ENCODE data around the gene C20orf96.

C20orf96 gene

DNA sequence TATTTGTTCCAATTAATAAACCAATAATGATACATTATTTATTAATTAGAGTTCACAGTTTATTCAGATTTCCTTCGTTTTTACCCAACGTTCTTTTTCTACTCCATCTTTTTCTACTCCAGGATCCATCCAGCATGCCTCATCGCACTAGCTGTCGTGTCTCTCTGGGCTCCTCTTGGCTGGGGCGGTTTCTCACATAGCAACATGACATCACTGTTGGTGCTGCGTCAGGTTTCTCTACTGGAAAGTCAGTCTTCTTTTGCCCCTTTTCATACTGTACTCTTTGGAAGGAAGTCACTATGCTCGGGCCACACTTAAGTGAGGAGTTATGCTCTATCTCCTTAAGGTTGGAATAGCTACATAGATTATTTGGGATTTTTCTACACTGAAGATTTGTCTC, 21.1 kb upstream of the C20orf96 start:
- Histone ChIP-seq H3K27me3 (ENCODE audit: control insufficient read depth, insufficient read depth, low read length, poor library complexity, severe bottlenecking) (no peaks in the 10 kb centered on the region), H3K36me3 (ENCODE audit: control insufficient read depth, insufficient read depth, low read length) (no peaks in the 10 kb centered on the region), H3K27ac (ENCODE audit: insufficient read depth, low read depth, low read length, poor library complexity, severe bottlenecking) (no peak overlapping the region), H3K9me3 (ENCODE audit: control insufficient read depth, low read length) (no peaks in the 10 kb centered on the region), H3K4me3 (ENCODE audit: insufficient read depth, low read depth, low read length) (no peak overlapping the region), H3K4me1 (ENCODE audit: control insufficient read depth, insufficient read depth, low read length) (peaks cover 14% of the 10 kb centered on the region)
- WGBS, 2 experiments = 90 to 94% methylated on average over 7 of the region's 7 CpGs

DNA sequence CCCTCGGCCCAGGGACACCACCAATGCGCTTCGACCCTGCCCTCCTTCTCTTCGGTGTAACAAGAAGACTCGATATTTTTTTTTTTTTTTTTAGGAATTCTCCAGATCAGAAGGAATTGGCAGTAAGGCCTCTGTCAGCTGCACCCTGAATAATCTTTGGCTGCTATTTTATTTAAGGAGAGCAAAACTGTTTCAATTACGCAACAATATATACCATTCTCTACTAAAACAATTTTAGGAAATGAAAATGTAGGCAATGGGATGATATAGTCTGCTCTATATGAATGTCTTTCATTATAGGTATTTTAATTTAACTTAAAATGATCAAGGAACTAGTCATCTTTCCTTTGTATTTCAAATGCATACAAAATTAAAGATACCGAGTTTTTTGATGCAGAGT, 20.1 kb upstream of the C20orf96 start:
- no peak overlapping the region for H3K27ac ChIP-seq (ENCODE audit: insufficient read depth, low read depth, low read length, poor library complexity, severe bottlenecking)
- H3K4me3 ChIP-seq (ENCODE audit: insufficient read depth, low read depth, low read length) = no peak overlapping the region
- H3K27me3 ChIP-seq (ENCODE audit: control insufficient read depth, insufficient read depth, low read length, poor library complexity, severe bottlenecking) = no peaks in the 10 kb centered on the region

DNA sequence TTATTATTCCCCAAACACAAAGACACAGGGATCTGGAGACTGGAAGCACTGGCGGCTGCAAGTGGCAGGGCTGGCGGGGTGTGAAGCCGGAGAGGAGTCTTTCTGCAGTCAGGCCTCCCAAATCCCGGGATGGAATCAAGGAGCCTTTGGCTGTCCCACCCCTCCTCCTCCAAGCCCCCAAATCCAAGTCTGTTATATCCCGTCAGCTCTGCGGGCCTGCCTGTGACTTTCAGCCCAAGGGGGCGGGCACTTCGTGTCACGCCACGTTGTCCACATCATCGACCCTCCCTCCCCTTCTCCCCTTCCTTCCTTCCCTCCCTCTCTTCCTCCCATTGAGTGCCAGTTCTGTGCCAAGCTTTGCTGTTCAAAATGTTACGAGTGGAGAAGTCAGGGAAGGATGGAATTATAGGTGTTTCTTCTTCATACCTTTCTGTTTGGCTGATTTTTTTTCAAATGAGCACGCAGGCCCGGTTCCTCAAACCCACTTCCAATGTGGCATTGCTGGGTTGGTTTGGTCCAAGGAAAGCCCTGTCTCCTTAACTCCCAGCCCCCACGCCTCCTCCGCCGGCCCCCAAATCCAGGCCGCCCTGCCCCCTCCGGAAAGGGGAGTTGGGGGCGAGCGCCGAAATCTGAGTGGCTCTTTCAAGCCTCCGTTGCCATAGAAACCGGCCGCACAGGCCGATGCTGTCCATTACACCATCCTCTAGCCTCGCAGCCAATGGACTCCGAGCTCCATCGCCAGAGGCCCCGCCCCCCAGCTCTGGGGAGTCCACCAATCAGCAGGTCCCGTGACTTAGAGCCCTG, 19.5 kb upstream of the C20orf96 start:
- Histone ChIP-seq H3K27ac (ENCODE audit: insufficient read depth, low read depth, low read length, poor library complexity, severe bottlenecking) (peak overlapping the region; percentile 99), H3K9me3 (ENCODE audit: control insufficient read depth, low read length) (no peaks in the 10 kb centered on the region), H3K36me3 (ENCODE audit: control insufficient read depth, insufficient read depth, low read length) (no peaks in the 10 kb centered on the region), H3K27me3 (ENCODE audit: control insufficient read depth, insufficient read depth, low read length, poor library complexity, severe bottlenecking) (no peaks in the 10 kb centered on the region), H3K4me3 (ENCODE audit: insufficient read depth, low read depth, low read length) (peak overlapping the region; percentile 44), H3K4me1 (ENCODE audit: control insufficient read depth, insufficient read depth, low read length) (peaks cover 14% of the 10 kb centered on the region)
- WGBS, 2 experiments = 0% methylated on average over 31 of the region's 31 CpGs

More for the DNA sequence above, 20.1 kb upstream of the C20orf96 start:
- Histone ChIP-seq H3K36me3 (ENCODE audit: control insufficient read depth, insufficient read depth, low read length) (no peaks in the 10 kb centered on the region), H3K9me3 (ENCODE audit: control insufficient read depth, low read length) (no peaks in the 10 kb centered on the region), H3K4me1 (ENCODE audit: control insufficient read depth, insufficient read depth, low read length) (peaks cover 14% of the 10 kb centered on the region)
- 0 to 8% methylated on average over 5 to 7 of the region's 7 CpGs for WGBS, 2 experiments

DNA sequence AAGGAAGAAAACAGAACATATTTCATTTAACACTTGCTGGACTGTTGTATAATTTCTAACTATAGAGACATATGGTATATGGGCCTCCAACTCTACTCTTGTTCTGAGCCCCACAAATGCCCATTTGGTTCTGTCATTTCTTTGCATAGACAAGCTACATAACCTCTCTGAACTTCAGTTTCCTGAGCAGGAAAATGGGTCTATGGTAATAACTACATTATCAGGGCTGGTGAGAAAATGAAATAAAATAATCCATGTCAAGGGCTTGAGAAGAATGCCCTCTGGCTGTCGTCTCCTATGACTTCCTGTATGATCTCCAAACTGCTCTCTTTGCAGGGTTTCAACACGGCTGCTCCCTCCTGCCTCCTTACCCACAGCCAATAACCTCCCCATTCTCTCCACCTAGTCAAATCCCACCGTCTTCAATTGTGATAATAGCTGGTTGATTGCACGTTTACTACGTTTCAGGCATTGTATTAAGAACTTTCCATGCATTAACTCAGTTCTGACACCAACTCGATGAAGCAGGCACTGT, 18.8 kb upstream of the C20orf96 start:
- Histone ChIP-seq H3K27me3 (ENCODE audit: control insufficient read depth, insufficient read depth, low read length, poor library complexity, severe bottlenecking) (no peaks in the 10 kb centered on the region), H3K4me1 (ENCODE audit: control insufficient read depth, insufficient read depth, low read length) (peaks cover 14% of the 10 kb centered on the region), H3K36me3 (ENCODE audit: control insufficient read depth, insufficient read depth, low read length) (no peaks in the 10 kb centered on the region), H3K27ac (ENCODE audit: insufficient read depth, low read depth, low read length, poor library complexity, severe bottlenecking) (peak overlapping the region; percentile 99), H3K9me3 (ENCODE audit: control insufficient read depth, low read length) (no peaks in the 10 kb centered on the region), H3K4me3 (ENCODE audit: insufficient read depth, low read depth, low read length) (peak overlapping the region; percentile 44)
- WGBS, 2 experiments = 5% methylated on average over 5 of the region's 6 CpGs

DNA sequence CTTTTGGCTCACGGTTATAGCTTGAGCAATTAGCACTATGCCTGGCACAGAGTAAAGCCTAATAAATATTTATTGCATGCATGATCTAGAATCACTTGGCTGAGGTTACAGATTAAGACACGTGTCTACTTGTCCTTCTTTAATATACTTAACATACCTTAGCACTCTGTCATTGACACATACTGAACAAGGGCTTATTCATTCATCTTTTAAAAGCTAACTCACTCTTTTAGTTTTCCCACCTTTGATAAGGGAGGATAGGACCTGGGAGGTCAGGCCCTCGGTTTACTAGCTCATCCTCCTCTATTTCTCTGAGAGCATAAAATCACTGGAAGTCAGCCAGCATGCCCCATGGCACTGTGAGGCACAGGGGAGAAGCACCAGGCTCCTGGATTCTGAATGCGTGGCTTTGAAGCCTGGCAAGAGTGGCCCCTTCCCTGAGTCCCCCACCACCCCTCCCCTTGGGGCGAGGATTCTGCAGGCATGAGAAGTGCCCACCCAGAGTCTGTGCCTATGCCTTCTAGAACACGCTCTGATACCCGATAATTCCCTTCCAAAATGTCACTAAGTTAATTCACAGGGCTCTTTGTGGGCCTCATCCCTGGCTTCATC, 18.0 kb upstream of the C20orf96 start:
- Histone ChIP-seq H3K9me3 (ENCODE audit: control insufficient read depth, low read length) (no peaks in the 10 kb centered on the region), H3K27me3 (ENCODE audit: control insufficient read depth, insufficient read depth, low read length, poor library complexity, severe bottlenecking) (no peaks in the 10 kb centered on the region), H3K36me3 (ENCODE audit: control insufficient read depth, insufficient read depth, low read length) (no peaks in the 10 kb centered on the region), H3K4me1 (ENCODE audit: control insufficient read depth, insufficient read depth, low read length) (peaks cover 14% of the 10 kb centered on the region), H3K27ac (ENCODE audit: insufficient read depth, low read depth, low read length, poor library complexity, severe bottlenecking) (no peak overlapping the region), H3K4me3 (ENCODE audit: insufficient read depth, low read depth, low read length) (no peak overlapping the region)
- 92 to 94% methylated on average over 6 of the region's 7 CpGs for WGBS, 2 experiments

DNA sequence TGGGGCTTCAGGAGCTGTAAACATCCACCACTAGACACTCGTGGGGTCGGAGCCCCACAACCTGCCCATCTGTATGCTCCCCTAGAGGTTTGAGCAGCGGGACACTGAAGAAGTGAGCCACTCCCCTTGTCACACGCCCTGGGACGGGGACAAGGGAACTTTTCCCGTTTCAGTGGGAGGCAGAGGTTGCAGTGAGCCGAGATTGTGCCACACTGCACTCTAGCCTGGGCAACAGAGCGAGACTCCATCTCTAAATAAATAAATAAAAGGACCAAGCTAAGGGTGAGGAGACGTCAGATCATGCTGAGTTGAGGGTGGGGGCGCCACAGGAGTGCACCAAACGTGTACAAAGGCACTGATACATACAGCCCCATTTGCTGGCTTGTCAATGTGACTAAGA, 15.2 kb upstream of the C20orf96 start:
- no peaks in the 10 kb centered on the region for H3K36me3 ChIP-seq (ENCODE audit: control insufficient read depth, insufficient read depth, low read length)
- no peaks in the 10 kb centered on the region for H3K9me3 ChIP-seq (ENCODE audit: control insufficient read depth, low read length)
- H3K27me3 ChIP-seq (ENCODE audit: control insufficient read depth, insufficient read depth, low read length, poor library complexity, severe bottlenecking) = no peaks in the 10 kb centered on the region
- 77 to 81% methylated on average over 11 of the region's 11 CpGs for WGBS, 2 experiments
- peaks cover 29% of the 10 kb centered on the region for H3K4me1 ChIP-seq (ENCODE audit: control insufficient read depth, insufficient read depth, low read length)
- H3K4me3 ChIP-seq (ENCODE audit: insufficient read depth, low read depth, low read length) = no peak overlapping the region
- H3K27ac ChIP-seq (ENCODE audit: insufficient read depth, low read depth, low read length, poor library complexity, severe bottlenecking) = no peak overlapping the region

DNA sequence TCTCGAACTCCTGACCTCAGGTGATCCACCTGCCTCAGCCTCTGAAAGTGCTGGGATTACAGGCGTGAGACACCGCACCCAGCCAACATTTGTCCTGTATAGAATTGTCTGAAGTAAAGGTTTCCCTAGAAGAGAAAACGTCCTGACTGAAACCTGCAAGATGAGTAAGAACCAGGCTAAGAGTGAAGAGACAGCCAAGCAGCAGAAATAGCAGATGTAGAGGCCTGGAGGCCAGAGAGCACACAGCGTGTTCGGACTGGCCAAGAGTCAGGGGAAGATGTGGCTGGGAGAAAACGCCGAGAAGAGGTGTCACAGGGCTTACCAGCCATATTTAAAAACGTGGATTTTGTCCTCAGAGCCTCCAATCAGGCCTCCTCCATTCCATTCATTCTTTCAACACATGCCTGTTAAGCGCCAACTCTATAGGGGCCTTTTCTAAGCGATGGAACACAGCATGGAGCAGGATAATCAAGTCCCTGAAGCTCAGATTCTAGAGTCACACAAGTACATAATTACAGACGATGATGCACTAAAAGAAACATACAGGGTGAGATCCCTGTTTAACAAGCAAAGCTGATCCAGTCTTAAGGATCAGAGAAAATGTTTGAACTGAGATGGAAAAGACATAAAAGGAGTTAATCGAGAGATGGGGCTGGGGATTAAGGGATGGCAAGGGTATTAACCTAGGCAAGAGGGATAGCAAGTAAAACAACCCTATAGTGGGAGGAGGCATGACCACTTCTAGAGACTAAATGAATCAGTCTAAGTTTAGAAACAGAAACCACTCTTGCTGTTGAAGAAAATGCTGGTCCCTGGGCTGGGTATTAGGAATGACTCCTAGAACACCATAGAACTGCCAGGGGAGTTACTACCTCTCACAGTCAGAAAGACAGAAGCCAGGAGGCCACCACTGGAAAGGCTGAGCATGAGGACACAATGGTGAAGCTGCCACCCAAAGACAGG, 11.6 kb upstream of the C20orf96 start:
- peaks cover 31% of the 10 kb centered on the region for H3K4me1 ChIP-seq (ENCODE audit: control insufficient read depth, insufficient read depth, low read length)
- H3K27ac ChIP-seq (ENCODE audit: insufficient read depth, low read depth, low read length, poor library complexity, severe bottlenecking) = peak overlapping the region; percentile 52
- H3K36me3 ChIP-seq (ENCODE audit: control insufficient read depth, insufficient read depth, low read length) = no peaks in the 10 kb centered on the region
- H3K9me3 ChIP-seq (ENCODE audit: control insufficient read depth, low read length) = no peaks in the 10 kb centered on the region
- no peaks in the 10 kb centered on the region for H3K27me3 ChIP-seq (ENCODE audit: control insufficient read depth, insufficient read depth, low read length, poor library complexity, severe bottlenecking)
- H3K4me3 ChIP-seq (ENCODE audit: insufficient read depth, low read depth, low read length) = no peak overlapping the region
- WGBS, 2 experiments = 60 to 67% methylated on average over 13 of the region's 13 CpGs

DNA sequence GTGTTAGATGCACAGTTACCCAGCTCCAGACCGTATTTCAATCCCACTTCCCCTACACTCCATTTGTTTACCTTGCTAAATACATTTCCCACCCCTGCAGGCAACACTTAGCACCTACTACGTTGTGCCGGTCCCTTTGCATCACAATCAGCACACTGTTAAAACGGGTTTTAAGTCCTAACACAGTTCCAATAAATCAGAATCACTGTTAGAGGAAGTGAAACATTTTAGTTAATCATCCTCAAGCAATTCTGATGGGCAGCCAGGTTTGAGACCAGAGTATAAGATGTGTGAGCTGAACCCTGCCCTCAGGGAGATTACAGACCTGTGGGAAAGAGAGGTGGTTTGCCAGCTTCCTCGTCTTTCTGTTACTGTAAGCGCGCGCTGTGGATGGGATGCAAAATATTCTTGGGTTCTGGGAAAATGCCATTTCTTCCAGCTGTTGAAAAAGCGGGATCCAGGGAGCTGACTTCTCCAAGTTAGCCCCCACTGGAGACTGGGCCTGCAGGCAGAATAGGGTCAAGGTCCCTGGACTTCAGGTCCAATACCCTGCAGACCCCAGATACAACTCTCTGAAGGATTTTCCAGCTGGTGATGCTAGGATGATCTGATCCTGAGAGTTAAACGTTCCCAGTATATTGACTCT, 9.9 kb upstream of the C20orf96 start:
- H3K9me3 ChIP-seq (ENCODE audit: control insufficient read depth, low read length) = no peaks in the 10 kb centered on the region
- WGBS, 2 experiments = 34 to 35% methylated on average over 10 of the region's 10 CpGs
- H3K36me3 ChIP-seq (ENCODE audit: control insufficient read depth, insufficient read depth, low read length) = no peaks in the 10 kb centered on the region
- H3K27me3 ChIP-seq (ENCODE audit: control insufficient read depth, insufficient read depth, low read length, poor library complexity, severe bottlenecking) = peaks cover 3% of the 10 kb centered on the region
- peaks cover 31% of the 10 kb centered on the region for H3K4me1 ChIP-seq (ENCODE audit: control insufficient read depth, insufficient read depth, low read length)
- peak overlapping the region; percentile 31 for H3K27ac ChIP-seq (ENCODE audit: insufficient read depth, low read depth, low read length, poor library complexity, severe bottlenecking)
- peak overlapping the region; percentile 86 for H3K4me3 ChIP-seq (ENCODE audit: insufficient read depth, low read depth, low read length)

DNA sequence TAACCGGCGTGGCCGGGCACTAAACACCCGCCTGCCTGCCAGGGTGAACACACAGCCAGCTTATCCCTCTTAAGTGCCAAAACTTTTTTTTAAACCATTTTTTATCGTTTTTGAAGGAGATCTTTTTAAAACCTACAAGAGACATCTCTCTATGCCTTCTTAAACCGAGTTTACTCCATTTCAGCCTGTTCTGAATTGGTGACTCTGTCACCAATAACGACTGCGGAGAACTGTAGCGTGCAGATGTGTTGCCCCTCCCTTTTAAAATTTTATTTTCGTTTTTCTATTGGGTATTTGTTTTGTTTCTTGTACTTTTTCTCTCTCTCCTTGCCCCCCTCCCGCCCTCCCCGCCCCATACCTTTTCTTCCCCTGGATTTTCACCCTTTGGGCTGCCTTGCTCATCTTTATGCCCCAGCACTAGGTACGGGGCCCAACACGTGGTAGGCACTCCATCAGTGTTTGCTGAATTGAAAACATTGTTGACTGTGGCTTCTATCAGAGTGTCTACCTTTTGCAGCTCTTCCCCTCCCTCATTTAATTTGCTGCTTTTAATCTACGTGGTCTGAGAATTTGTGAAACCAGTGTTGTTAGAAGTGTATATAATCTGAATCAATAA, 8.3 kb upstream of the C20orf96 start:
- Histone ChIP-seq H3K4me3 (ENCODE audit: insufficient read depth, low read depth, low read length) (peak overlapping the region; percentile 86), H3K27ac (ENCODE audit: insufficient read depth, low read depth, low read length, poor library complexity, severe bottlenecking) (no peak overlapping the region), H3K27me3 (ENCODE audit: control insufficient read depth, insufficient read depth, low read length, poor library complexity, severe bottlenecking) (peaks cover 3% of the 10 kb centered on the region), H3K4me1 (ENCODE audit: control insufficient read depth, insufficient read depth, low read length) (peaks cover 31% of the 10 kb centered on the region), H3K9me3 (ENCODE audit: control insufficient read depth, low read length) (no peaks in the 10 kb centered on the region), H3K36me3 (ENCODE audit: control insufficient read depth, insufficient read depth, low read length) (no peaks in the 10 kb centered on the region)
- 5 to 6% methylated on average over 14 to 15 of the region's 15 CpGs for WGBS, 2 experiments
